Testis (tissue), 3 donors: Measurements from ENCODE around the gene WWC1. TPM values are rescaled to one million over a fixed set of nuclear protein-coding genes. Genes with fewer than 3 reads are reported as not detected.

Experiments used
- DNase-seq: peaks from one replicate; pipeline ENCODE4 v3.0.0-alpha.2; 2019
- H3K27ac ChIP-seq, 2 donors: fragments of 200-600 bp; sonication (generic); one replicate each; pipeline ENCODE4 v1.5.1; 2019
- H3K27me3 ChIP-seq: fragments of 200-600 bp; sonication (generic); one replicate; pipeline ENCODE4 v1.5.1; 2019
- H3K36me3 ChIP-seq: fragments of 200-600 bp; sonication (generic); one replicate; pipeline ENCODE4 v1.5.1; 2017; ENCODE audit warnings: low read depth; ENCODE audit errors: missing control alignments
- H3K4me1 ChIP-seq: fragments of 200-600 bp; sonication (generic); one replicate; pipeline ENCODE4 v1.5.1; 2019
- H3K4me3 ChIP-seq, 2 donors: fragments of 200-600 bp; sonication (generic); one replicate each; pipeline ENCODE4 v1.5.1; 2017 to 2019
- H3K9me3 ChIP-seq: fragments of 200-600 bp; sonication (generic); one replicate; pipeline ENCODE4 v1.5.1; 2017
- CTCF ChIP-seq, 3 experiments: fragments of 450-650 bp in 2 of 3; fragments of 200-600 bp in 1 of 3; sonication (generic) in 1 of 3; IDR thresholded peaks; one replicate each; pipeline ENCODE4 v1.5.1; 2016 to 2019; ENCODE audit warnings: antibody characterized with exemption in 3 of 3, mild to moderate bottlenecking in 2 of 3, moderate library complexity in 1 of 3
- POLR2A ChIP-seq: fragments of 450-650 bp; IDR thresholded peaks from one replicate; pipeline ENCODE4 v1.6.1; 2017; ENCODE audit warnings: antibody characterized with exemption, mild to moderate bottlenecking, moderate library complexity
- WGBS, 2 donors: methylation state at CpG; one replicate each; pipeline ENCODE4 v1.1.5; 2018; 5-methylcytosine and 5-hydroxymethylcytosine counted together
- intact Hi-C: fragments of 100-400 bp; cut with DNase I; formaldehyde crosslinking; loops from one replicate; pipeline ENCODE4 v1.15.1; 2023; ENCODE audit warnings: low total_unique reads
- polyA plus RNA-seq: library from polyadenylated mRNA; stranded (reverse); fragments of 350-450 nt; fragmentation: Illumina TruSeq; extraction: RNeasy Lipid Tissue Mini Kit (QIAGEN cat#74804); gene quantifications from one replicate; pipeline ENCODE4 v1.2.3, GENCODE V29; 2014; ENCODE audit warnings: low read depth, low replicate concordance; ENCODE audit not compliant: insufficient read depth
- total RNA-seq, 2 donors: library from RNA; depleted of rRNA; stranded (reverse); fragments of >200 nt; gene quantifications; one replicate each; pipeline ENCODE4 v1.2.3, GENCODE V29; 2016

Gene WWC1
- total and polyA plus RNA-seq, 3 donors from 2014 or later = 3.7 to 6.0 (median 5.6) TPM

GRCh38 chr5:168486136-168486879, 194.9 kb downstream of the WWC1 start, which contains the start of gene RARS1:
Gene RARS1 (plus strand): TSS chr5:168486471. CDS start chr5:168486499, 28 bp downstream.
- DNase-seq = peak; percentile 96
- H3K27ac ChIP-seq = peak within 1 kb of the TSS; percentile 28 to 76
- TF ChIP-seq POLR2A (no peak), CTCF (IDR thresholded peaks at IDR 0.05) (peak; percentile 83 to 95 (median 87))
- H3K4me1 ChIP-seq = peaks cover 9% of the 10 kb centered on the region
- 0 to 2% methylated on average over 33 to 40 of the region's 40 CpGs for WGBS, 2 donors
- intact Hi-C loops = no loop called here
- no peaks in the 10 kb centered on the region for H3K27me3 ChIP-seq
- no peaks in the 10 kb centered on the region for H3K9me3 ChIP-seq
- H3K4me3 ChIP-seq = peak within 1 kb of the TSS; percentile 87 to 90
- H3K36me3 ChIP-seq = no peaks in the 10 kb centered on the region

GRCh38 chr5:168489059-168489458, 197.6 kb downstream of the WWC1 start:
- WGBS, 2 donors = 94 to 97% methylated on average over 3 of the region's 3 CpGs
- peaks cover 9% of the 10 kb centered on the region for H3K4me1 ChIP-seq
- H3K27ac ChIP-seq = no peak overlapping the region
- TF ChIP-seq CTCF (IDR thresholded peaks at IDR 0.05) (no peak), POLR2A (no peak)
- no peaks in the 10 kb centered on the region for H3K27me3 ChIP-seq
- H3K4me3 ChIP-seq = no peak overlapping the region
- DNase-seq = no peak
- H3K36me3 ChIP-seq = no peaks in the 10 kb centered on the region
- intact Hi-C loops = no loop called here
- H3K9me3 ChIP-seq = no peaks in the 10 kb centered on the region

- H3K4me1 ChIP-seq = no peaks in the 10 kb centered on the region
- DNase-seq = no peak
- H3K27ac ChIP-seq = no peak overlapping the region
- H3K27me3 ChIP-seq = no peaks in the 10 kb centered on the region
- 66 to 78% methylated on average over 5 of the region's 5 CpGs for WGBS, 2 donors
- TF ChIP-seq POLR2A (no peak), CTCF (IDR thresholded peaks at IDR 0.05) (no peak)
- intact Hi-C loops = no loop called here
- H3K9me3 ChIP-seq = no peaks in the 10 kb centered on the region
- no peaks in the 10 kb centered on the region for H3K36me3 ChIP-seq
- no peak overlapping the region for H3K4me3 ChIP-seq
Observed at GRCh38 chr5:168494057-168494555, 202.7 kb downstream of the WWC1 start.

- H3K4me3 ChIP-seq = no peak overlapping the region
- no peaks in the 10 kb centered on the region for H3K36me3 ChIP-seq
- H3K27ac ChIP-seq = no peak overlapping the region
- 85 to 91% methylated on average over 7 of the region's 7 CpGs for WGBS, 2 donors
- intact Hi-C loops = no loop called here
- no peaks in the 10 kb centered on the region for H3K27me3 ChIP-seq
- TF ChIP-seq POLR2A (no peak), CTCF (IDR thresholded peaks at IDR 0.05) (no peak)
- H3K9me3 ChIP-seq = no peaks in the 10 kb centered on the region
- DNase-seq = no peak
- H3K4me1 ChIP-seq = no peaks in the 10 kb centered on the region
Observed at GRCh38 chr5:168502563-168503237, 211.3 kb downstream of the WWC1 start.
